PC-3 (cell line): ENCODE measurements around the gene CCL16.

Source experiments
- CTCF ChIP-seq: fragments of 300-600 bp; sonication (generic); conservative IDR thresholded peaks from 2 replicates; pipeline ENCODE4 v1.5.1; 2017; ENCODE audit warnings: antibody characterized with exemption, low read depth, mild to moderate bottlenecking, low read length
- EZH2 ChIP-seq: fragments of 300-600 bp; sonication (generic); IDR thresholded peaks from one replicate; pipeline ENCODE4 v1.6.1; 2017; ENCODE audit warnings: antibody characterized with exemption, mild to moderate bottlenecking, low read length; ENCODE audit not compliant: unreplicated experiment

DNA sequence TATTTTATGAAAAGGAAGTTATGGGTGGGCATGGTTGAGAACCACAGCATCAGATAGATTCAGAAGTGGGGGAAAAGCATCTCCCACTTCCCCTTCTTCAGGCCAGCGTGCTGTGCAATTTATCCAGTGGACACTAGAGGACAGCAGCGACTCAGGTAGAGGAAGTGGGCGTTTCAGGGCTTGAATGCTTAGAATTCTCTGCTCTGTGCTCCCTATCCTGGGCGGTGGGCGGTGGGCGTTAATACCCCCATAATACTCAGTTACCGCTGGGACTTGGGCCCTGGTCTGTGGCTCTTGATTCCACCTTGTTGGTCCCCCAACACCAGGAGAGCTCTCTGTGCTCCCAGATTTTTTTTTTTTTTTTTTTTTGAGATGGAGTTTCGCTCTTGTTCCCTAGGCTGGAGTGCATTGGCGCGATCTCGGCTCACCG, 34.1 kb downstream of the CCL16 start:
- TF ChIP-seq CTCF (peak; percentile 65), EZH2 (no peak)
